ENCODE data around the gene XRCC3. TPM values are rescaled to one million over a fixed set of nuclear protein-coding genes. Genes with fewer than 3 reads are reported as not detected.

XRCC3 gene
- total RNA-seq, 2 donors from 2014 or later = 39.2 to 42.6 TPM

DNA sequence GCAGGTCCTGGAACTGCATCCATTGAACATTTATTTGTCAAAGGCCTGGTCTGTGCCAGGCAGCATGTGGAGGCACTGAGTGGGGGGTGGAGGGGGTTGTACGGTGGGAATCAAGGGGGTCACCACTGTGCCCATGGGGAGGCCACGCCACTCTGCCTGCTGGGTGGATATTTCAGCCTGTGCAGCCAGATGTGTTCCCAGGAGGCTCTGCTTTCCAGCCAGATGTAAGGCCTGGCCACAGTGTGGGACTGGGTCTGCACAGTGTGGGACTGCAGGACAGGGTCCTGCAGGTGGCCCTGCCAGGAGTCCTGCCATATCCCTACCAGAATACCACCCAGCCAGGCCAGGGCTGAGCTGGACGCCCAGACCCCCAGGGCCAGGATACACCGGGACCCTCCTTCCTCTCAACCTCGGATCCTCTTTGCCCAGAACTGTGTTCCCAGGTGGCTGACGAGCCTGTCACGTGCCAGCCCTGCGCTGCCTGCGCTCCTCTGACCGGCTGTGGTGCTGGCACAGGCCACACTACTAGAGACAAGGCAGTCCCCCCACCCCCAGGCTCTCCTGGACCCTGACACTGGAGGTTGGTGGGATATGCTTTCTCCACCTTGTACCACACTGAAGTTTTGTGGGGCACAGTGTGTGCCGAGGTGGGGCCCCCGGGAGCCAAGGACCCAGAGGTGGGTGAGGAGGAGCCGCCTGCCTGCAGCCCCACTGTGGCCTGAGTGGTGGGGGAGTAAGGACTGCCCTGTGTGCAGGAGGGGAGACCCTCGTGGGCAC is 17.5 kb downstream of the XRCC3 start:
- peak overlapping the region; percentile 36 for H3K27ac ChIP-seq (ENCODE audit: low read depth, low read length)
- no peaks in the 10 kb centered on the region for H3K27me3 ChIP-seq (ENCODE audit: control insufficient read depth, insufficient read depth, low read length, poor library complexity, severe bottlenecking)
- Mint-ChIP-seq H3K4me3 (no peak overlapping the region), H3K9me3 (no peaks in the 10 kb centered on the region), H3K36me3 (ENCODE audit: low read depth) (peaks cover 42% of the 10 kb centered on the region), H3K27me3 (ENCODE audit: insufficient read depth) (no peaks in the 10 kb centered on the region), H3K27ac (peak overlapping the region; percentile 61), H3K4me1 (peaks cover 2% of the 10 kb centered on the region)
- H3K9ac ChIP-seq (ENCODE audit: extremely low read depth, low read length, poor library complexity, severe bottlenecking) = no peak overlapping the region
- DNase-seq = no peak
- no peaks in the 10 kb centered on the region for H3K9me3 ChIP-seq (ENCODE audit: control insufficient read depth, low read length)
- H3K4me3 ChIP-seq (ENCODE audit: low read length) = no peak overlapping the region
- TF ChIP-seq, protein P1, sequence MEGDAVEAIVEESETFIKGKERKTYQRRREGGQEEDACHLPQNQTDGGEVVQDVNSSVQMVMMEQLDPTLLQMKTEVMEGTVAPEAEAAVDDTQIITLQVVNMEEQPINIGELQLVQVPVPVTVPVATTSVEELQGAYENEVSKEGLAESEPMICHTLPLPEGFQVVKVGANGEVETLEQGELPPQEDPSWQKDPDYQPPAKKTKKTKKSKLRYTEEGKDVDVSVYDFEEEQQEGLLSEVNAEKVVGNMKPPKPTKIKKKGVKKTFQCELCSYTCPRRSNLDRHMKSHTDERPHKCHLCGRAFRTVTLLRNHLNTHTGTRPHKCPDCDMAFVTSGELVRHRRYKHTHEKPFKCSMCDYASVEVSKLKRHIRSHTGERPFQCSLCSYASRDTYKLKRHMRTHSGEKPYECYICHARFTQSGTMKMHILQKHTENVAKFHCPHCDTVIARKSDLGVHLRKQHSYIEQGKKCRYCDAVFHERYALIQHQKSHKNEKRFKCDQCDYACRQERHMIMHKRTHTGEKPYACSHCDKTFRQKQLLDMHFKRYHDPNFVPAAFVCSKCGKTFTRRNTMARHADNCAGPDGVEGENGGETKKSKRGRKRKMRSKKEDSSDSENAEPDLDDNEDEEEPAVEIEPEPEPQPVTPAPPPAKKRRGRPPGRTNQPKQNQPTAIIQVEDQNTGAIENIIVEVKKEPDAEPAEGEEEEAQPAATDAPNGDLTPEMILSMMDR (conservative IDR thresholded peaks at IDR 0.05) = no peak
- H3K4me1 ChIP-seq (ENCODE audit: control insufficient read depth, insufficient read depth, low read length) = no peaks in the 10 kb centered on the region
- peaks cover 77% of the 10 kb centered on the region for H3K36me3 ChIP-seq (ENCODE audit: control insufficient read depth, insufficient read depth, low read length)
- 94% methylated on average over 14 of the region's 14 CpGs; no CpG with 5 or more reads in 1 of the 2 experiments for WGBS, 2 experiments (ENCODE audit: insufficient coverage in 1 of 2, insufficient read length in 1 of 2)

DNA sequence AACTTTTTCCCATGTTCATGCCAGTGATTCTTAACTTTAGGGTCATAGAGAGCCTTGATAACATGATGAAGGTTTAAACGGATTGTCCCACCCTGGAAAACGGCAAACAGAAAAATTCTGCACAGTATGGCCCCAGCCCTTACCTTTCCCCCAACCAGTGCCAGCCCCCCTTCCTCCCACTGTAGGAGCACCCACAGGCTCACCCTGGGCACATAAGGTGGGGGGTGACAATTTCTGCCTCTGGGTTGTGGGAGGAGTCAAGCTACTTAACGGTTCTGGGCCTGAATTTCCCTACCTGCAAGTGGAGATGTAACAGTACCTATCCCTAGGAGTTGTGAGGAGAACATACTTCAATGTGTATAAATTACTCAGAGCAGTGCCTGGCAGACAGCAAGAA is 18.0 kb downstream of the XRCC3 start:
- 88% methylated on average over 3 of the region's 3 CpGs; no CpG with 5 or more reads in 1 of the 2 experiments for WGBS, 2 experiments (ENCODE audit: insufficient coverage in 1 of 2, insufficient read length in 1 of 2)
- Histone ChIP-seq H3K36me3 (ENCODE audit: control insufficient read depth, insufficient read depth, low read length) (peaks cover 78% of the 10 kb centered on the region), H3K4me1 (ENCODE audit: control insufficient read depth, insufficient read depth, low read length) (no peaks in the 10 kb centered on the region), H3K27me3 (ENCODE audit: control insufficient read depth, insufficient read depth, low read length, poor library complexity, severe bottlenecking) (no peaks in the 10 kb centered on the region), H3K27ac (ENCODE audit: low read depth, low read length) (peak overlapping the region; percentile 16), H3K4me3 (ENCODE audit: low read length) (no peak overlapping the region), H3K9ac (ENCODE audit: extremely low read depth, low read length, poor library complexity, severe bottlenecking) (no peak overlapping the region), H3K9me3 (ENCODE audit: control insufficient read depth, low read length) (no peaks in the 10 kb centered on the region)
- TF ChIP-seq, protein P1 (conservative IDR thresholded peaks at IDR 0.05) = no peak
- Mint-ChIP-seq H3K27me3 (ENCODE audit: insufficient read depth) (no peaks in the 10 kb centered on the region), H3K9me3 (no peaks in the 10 kb centered on the region), H3K4me1 (peaks cover 2% of the 10 kb centered on the region), H3K27ac (peak overlapping the region; percentile 61), H3K36me3 (ENCODE audit: low read depth) (peaks cover 38% of the 10 kb centered on the region), H3K4me3 (no peak overlapping the region)
- DNase-seq = no peak

DNA sequence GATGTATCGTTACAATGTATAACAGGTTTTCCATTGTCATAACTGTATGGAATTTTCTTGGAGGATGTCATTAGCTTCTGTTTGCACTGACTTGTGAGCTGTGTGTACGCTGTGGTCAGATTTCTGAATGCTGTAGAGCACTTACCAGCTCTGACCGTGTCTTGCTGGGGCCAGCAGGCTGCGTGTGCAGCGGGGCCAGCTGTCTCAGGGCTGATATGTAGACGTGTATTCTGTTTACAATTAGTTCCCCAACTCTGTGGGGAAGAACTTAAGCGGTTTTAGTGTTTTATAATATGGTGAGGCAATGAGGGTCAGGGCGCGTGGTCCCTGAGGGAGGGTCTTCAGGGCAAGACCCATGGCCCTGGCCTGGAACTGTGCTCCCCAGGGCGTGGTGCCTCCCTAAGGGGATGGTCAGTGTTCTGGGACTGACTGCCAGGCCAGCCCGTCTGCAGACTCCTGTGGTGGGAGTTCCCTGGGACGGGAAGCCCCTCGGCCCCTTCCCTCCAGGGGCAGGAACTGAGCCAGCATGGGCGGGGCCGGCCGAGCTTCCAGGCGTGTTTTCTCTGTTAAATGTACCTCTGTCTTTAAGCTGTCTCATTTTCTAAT is 18.7 kb downstream of the XRCC3 start:
- Mint-ChIP-seq H3K4me3 (no peak overlapping the region), H3K27me3 (ENCODE audit: insufficient read depth) (no peaks in the 10 kb centered on the region), H3K9me3 (no peaks in the 10 kb centered on the region), H3K27ac (peak overlapping the region; percentile 48), H3K4me1 (peaks cover 2% of the 10 kb centered on the region), H3K36me3 (ENCODE audit: low read depth) (peaks cover 34% of the 10 kb centered on the region)
- Histone ChIP-seq H3K27me3 (ENCODE audit: control insufficient read depth, insufficient read depth, low read length, poor library complexity, severe bottlenecking) (no peaks in the 10 kb centered on the region), H3K27ac (ENCODE audit: low read depth, low read length) (peak overlapping the region; percentile 34), H3K36me3 (ENCODE audit: control insufficient read depth, insufficient read depth, low read length) (peaks cover 85% of the 10 kb centered on the region), H3K4me3 (ENCODE audit: low read length) (no peak overlapping the region), H3K4me1 (ENCODE audit: control insufficient read depth, insufficient read depth, low read length) (no peaks in the 10 kb centered on the region), H3K9ac (ENCODE audit: extremely low read depth, low read length, poor library complexity, severe bottlenecking) (no peak overlapping the region), H3K9me3 (ENCODE audit: control insufficient read depth, low read length) (no peaks in the 10 kb centered on the region)
- TF ChIP-seq, protein P1 (conservative IDR thresholded peaks at IDR 0.05) = no peak
- WGBS, 2 experiments (ENCODE audit: insufficient coverage in 1 of 2, insufficient read length in 1 of 2) = 83 to 86% methylated on average over 15 to 16 of the region's 17 CpGs
- no peak for DNase-seq
